ENCODE data around the gene PALD1. TPM values are rescaled to one million over a fixed set of nuclear protein-coding genes. Genes with fewer than 3 reads are reported as not detected.

The PALD1 gene
- total RNA-seq, 1 donor from 2014 or later = 1.8 TPM

- H3K4me3 ChIP-seq (ENCODE audit: insufficient read depth, low read depth, low read length) = no peak overlapping the region
- H3K4me1 Mint-ChIP-seq (ENCODE audit: low read depth, unreplicated experiment) = peaks cover 11% of the 10 kb centered on the region
- no peak overlapping the region for H3K27ac ChIP-seq (ENCODE audit: low read depth, low read length)
- no peaks in the 10 kb centered on the region for H3K36me3 Mint-ChIP-seq (ENCODE audit: low read depth, unreplicated experiment)
- peaks cover 18% of the 10 kb centered on the region for H3K27me3 Mint-ChIP-seq (ENCODE audit: low read depth, unreplicated experiment)
- no peaks in the 10 kb centered on the region for H3K9me3 Mint-ChIP-seq (ENCODE audit: unreplicated experiment)
- H3K79me2 ChIP-seq (ENCODE audit: insufficient read depth, low read length) = no peaks in the 10 kb centered on the region
- H3K9ac ChIP-seq (ENCODE audit: low read length) = no peak overlapping the region
- no peaks in the 10 kb centered on the region for H3K4me1 ChIP-seq (ENCODE audit: insufficient read depth, low read length)
- H3K9me3 ChIP-seq (ENCODE audit: insufficient read depth, low read depth, low read length) = no peaks in the 10 kb centered on the region
- DNase-seq (ENCODE audit: low read depth) (no peak), FAIRE-seq (no peak)
- TF ChIP-seq EZH2 (IDR thresholded peaks at IDR 0.05; ENCODE audit: insufficient read depth, low read length) = no peak
- no peak for TF ChIP-seq CTCF (IDR thresholded peaks at IDR 0.05; ENCODE audit: insufficient read depth, low read depth, low read length)
- H3K36me3 ChIP-seq (ENCODE audit: insufficient read depth, low read length) = no peaks in the 10 kb centered on the region
- H3K4me2 ChIP-seq (ENCODE audit: low read length) = no peak overlapping the region
- H3K27ac Mint-ChIP-seq (ENCODE audit: unreplicated experiment) = no peak overlapping the region
- no peak overlapping the region for H3K4me3 Mint-ChIP-seq (ENCODE audit: unreplicated experiment)
- no peaks in the 10 kb centered on the region for H4K20me1 ChIP-seq (ENCODE audit: insufficient read depth, low read length)
- no peak overlapping the region for H2AFZ ChIP-seq (ENCODE audit: low read depth, low read length)
- peaks cover 2% of the 10 kb centered on the region for H3K27me3 ChIP-seq (ENCODE audit: insufficient read depth, low read length)
Observed at GRCh38 chr10:70600512-70601395, 122.2 kb downstream of the PALD1 start.

GRCh38 chr10:70601746-70602145 lies 123.2 kb downstream of the PALD1 start:
- DNase-seq (ENCODE audit: low read depth) (no peak), FAIRE-seq (no peak)
- H3K4me1 ChIP-seq (ENCODE audit: insufficient read depth, low read length) = no peaks in the 10 kb centered on the region
- H3K27me3 Mint-ChIP-seq (ENCODE audit: low read depth, unreplicated experiment) = peaks cover 18% of the 10 kb centered on the region
- no peak overlapping the region for H3K9ac ChIP-seq (ENCODE audit: low read length)
- no peaks in the 10 kb centered on the region for H3K9me3 Mint-ChIP-seq (ENCODE audit: unreplicated experiment)
- no peaks in the 10 kb centered on the region for H3K36me3 Mint-ChIP-seq (ENCODE audit: low read depth, unreplicated experiment)
- H3K27me3 ChIP-seq (ENCODE audit: insufficient read depth, low read length) = no peaks in the 10 kb centered on the region
- H4K20me1 ChIP-seq (ENCODE audit: insufficient read depth, low read length) = no peaks in the 10 kb centered on the region
- H3K27ac ChIP-seq (ENCODE audit: low read depth, low read length) = no peak overlapping the region
- no peak overlapping the region for H3K4me2 ChIP-seq (ENCODE audit: low read length)
- H3K4me3 Mint-ChIP-seq (ENCODE audit: unreplicated experiment) = no peak overlapping the region
- H3K36me3 ChIP-seq (ENCODE audit: insufficient read depth, low read length) = no peaks in the 10 kb centered on the region
- H2AFZ ChIP-seq (ENCODE audit: low read depth, low read length) = no peak overlapping the region
- TF ChIP-seq EZH2 (IDR thresholded peaks at IDR 0.05; ENCODE audit: insufficient read depth, low read length) = no peak
- TF ChIP-seq CTCF (IDR thresholded peaks at IDR 0.05; ENCODE audit: insufficient read depth, low read depth, low read length) = no peak
- no peaks in the 10 kb centered on the region for H3K9me3 ChIP-seq (ENCODE audit: insufficient read depth, low read depth, low read length)
- no peak overlapping the region for H3K4me3 ChIP-seq (ENCODE audit: insufficient read depth, low read depth, low read length)
- H3K4me1 Mint-ChIP-seq (ENCODE audit: low read depth, unreplicated experiment) = peaks cover 9% of the 10 kb centered on the region
- H3K27ac Mint-ChIP-seq (ENCODE audit: unreplicated experiment) = no peak overlapping the region
- no peaks in the 10 kb centered on the region for H3K79me2 ChIP-seq (ENCODE audit: insufficient read depth, low read length)
